Medulla oblongata (tissue), 1 donor: ENCODE measurements around the gene OTOS.

ENCODE experiments used
- DNase-seq: peaks from one replicate; pipeline ENCODE4 v3.0.0-alpha.2; 2015; ENCODE audit errors: extremely low spot score

Gene OTOS

GRCh38 chr2:240167588-240167880 lies 27.1 kb upstream of the OTOS start:
- DNase-seq = no peak

GRCh38 chr2:240166761-240167587 lies 26.5 kb upstream of the OTOS start:
- DNase-seq = no peak

- DNase-seq = no peak
Measured at GRCh38 chr2:240166191-240166590, 25.7 kb upstream of the OTOS start.

- no peak for DNase-seq
Measured at GRCh38 chr2:240165661-240166060, 25.2 kb upstream of the OTOS start.

GRCh38 chr2:240165034-240165433 lies 24.6 kb upstream of the OTOS start:
- no peak for DNase-seq

GRCh38 chr2:240164586-240164985 lies 24.1 kb upstream of the OTOS start:
- no peak for DNase-seq

GRCh38 chr2:240163844-240164574 lies 23.6 kb upstream of the OTOS start:
- no peak for DNase-seq

GRCh38 chr2:240162939-240163714 lies 22.7 kb upstream of the OTOS start:
- DNase-seq = no peak

- DNase-seq = no peak
Measured at GRCh38 chr2:240162531-240162930, 22.1 kb upstream of the OTOS start.

- DNase-seq = no peak
Measured at GRCh38 chr2:240162032-240162431, 21.6 kb upstream of the OTOS start.

GRCh38 chr2:240161087-240161750 lies 20.8 kb upstream of the OTOS start:
- DNase-seq = no peak

GRCh38 chr2:240160291-240161086 lies 20.0 kb upstream of the OTOS start:
- DNase-seq = no peak

GRCh38 chr2:240159251-240159839 lies 18.9 kb upstream of the OTOS start:
- DNase-seq = no peak

- no peak for DNase-seq
Measured at GRCh38 chr2:240157147-240157470, 16.7 kb upstream of the OTOS start.

- no peak for DNase-seq
Measured at GRCh38 chr2:240156435-240157146, 16.1 kb upstream of the OTOS start.

- DNase-seq = no peak
Measured at GRCh38 chr2:240155745-240156390, 15.4 kb upstream of the OTOS start.

- DNase-seq = peak; percentile 54
Measured at GRCh38 chr2:240155048-240155744, 14.7 kb upstream of the OTOS start.

GRCh38 chr2:240154606-240155005 lies 14.1 kb upstream of the OTOS start:
- no peak for DNase-seq

GRCh38 chr2:240153418-240153817 lies 13.0 kb upstream of the OTOS start:
- DNase-seq = no peak
